ENCODE results near the gene CD302. TPM values are rescaled to one million over a fixed set of nuclear protein-coding genes. Genes with fewer than 3 reads are reported as not detected.

Gene CD302
- total and polyA plus RNA-seq, 2 donors (not counting 3 experiments of a cell fraction or from before 2014, with no cell fraction given), result 10.4 to 10.6 TPM

DNA sequence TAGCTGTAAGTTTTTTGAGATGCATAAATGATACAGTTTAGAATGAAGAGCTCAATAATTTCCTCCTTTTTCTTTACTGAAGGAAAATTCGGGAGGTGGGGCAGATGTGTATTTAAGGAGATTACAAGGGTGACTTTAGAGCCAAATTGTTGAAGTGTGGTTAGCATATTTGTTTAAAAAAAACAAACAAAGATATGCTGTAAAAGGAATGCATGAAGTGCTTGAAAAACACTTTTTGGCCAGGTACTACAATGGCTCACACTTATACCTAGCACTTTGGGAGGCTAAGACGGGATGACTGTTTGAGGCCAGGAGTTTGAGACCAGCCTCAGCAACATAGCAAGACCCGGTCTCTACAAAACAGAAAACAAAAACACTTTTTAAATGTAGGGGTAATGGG, 38.4 kb downstream of the CD302 start:
- H3K79me2 ChIP-seq (ENCODE audit: control insufficient read depth, insufficient read depth, low read length), result peaks cover 67% of the 10 kb centered on the region
- H2AFZ ChIP-seq (ENCODE audit: low read depth, low read length), result no peak overlapping the region
- no peaks in the 10 kb centered on the region for H3K27me3 ChIP-seq (ENCODE audit: control insufficient read depth in 2 of 2, insufficient read depth in 2 of 2, low read length in 2 of 2)
- H3K27ac ChIP-seq (ENCODE audit: insufficient read depth, low read depth, low read length), result no peak overlapping the region
- no peak overlapping the region for H3K9ac ChIP-seq (replicated peaks; ENCODE audit: extremely low read depth, insufficient read depth, low read length)
- TF ChIP-seq GATA2 (IDR thresholded peaks at IDR 0.05; ENCODE audit: insufficient read depth, insufficient read length, low read depth, low read length) (no peak), POLR2AphosphoS5 (IDR thresholded peaks at IDR 0.05; ENCODE audit: insufficient read depth, low read depth, low read length) (no peak), EZH2 (IDR thresholded peaks at IDR 0.05; ENCODE audit: borderline replicate concordance, low read depth, low read length, severe bottlenecking) (no peak), JUN (IDR thresholded peaks at IDR 0.05; ENCODE audit: borderline replicate concordance, insufficient read depth, insufficient read length, low read depth) (no peak), FOS (IDR thresholded peaks at IDR 0.05; ENCODE audit: borderline replicate concordance, insufficient read depth, low read length) (no peak), MYC (IDR thresholded peaks at IDR 0.05; ENCODE audit: low read depth, low read length) (no peak), POLR2A (IDR thresholded peaks at IDR 0.05; ENCODE audit: low read depth, low read length) (no peak)
- TF ChIP-seq, protein P1, sequence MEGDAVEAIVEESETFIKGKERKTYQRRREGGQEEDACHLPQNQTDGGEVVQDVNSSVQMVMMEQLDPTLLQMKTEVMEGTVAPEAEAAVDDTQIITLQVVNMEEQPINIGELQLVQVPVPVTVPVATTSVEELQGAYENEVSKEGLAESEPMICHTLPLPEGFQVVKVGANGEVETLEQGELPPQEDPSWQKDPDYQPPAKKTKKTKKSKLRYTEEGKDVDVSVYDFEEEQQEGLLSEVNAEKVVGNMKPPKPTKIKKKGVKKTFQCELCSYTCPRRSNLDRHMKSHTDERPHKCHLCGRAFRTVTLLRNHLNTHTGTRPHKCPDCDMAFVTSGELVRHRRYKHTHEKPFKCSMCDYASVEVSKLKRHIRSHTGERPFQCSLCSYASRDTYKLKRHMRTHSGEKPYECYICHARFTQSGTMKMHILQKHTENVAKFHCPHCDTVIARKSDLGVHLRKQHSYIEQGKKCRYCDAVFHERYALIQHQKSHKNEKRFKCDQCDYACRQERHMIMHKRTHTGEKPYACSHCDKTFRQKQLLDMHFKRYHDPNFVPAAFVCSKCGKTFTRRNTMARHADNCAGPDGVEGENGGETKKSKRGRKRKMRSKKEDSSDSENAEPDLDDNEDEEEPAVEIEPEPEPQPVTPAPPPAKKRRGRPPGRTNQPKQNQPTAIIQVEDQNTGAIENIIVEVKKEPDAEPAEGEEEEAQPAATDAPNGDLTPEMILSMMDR (IDR thresholded peaks at IDR 0.05; ENCODE audit: extremely low read depth in 1 of 2, insufficient read depth in 1 of 2, low read depth in 1 of 2, low read length in 2 of 2), result no peak
- TF ChIP-seq, protein P2, sequence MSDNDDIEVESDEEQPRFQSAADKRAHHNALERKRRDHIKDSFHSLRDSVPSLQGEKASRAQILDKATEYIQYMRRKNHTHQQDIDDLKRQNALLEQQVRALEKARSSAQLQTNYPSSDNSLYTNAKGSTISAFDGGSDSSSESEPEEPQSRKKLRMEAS (IDR thresholded peaks at IDR 0.05; ENCODE audit: insufficient read depth, insufficient read length), result no peak
- H3K4me1 ChIP-seq (ENCODE audit: control insufficient read depth, extremely low read depth, insufficient read depth, low read length), result peaks cover 14% of the 10 kb centered on the region
- H3K4me3 ChIP-seq (replicated peaks in 1 of 3; ENCODE audit: insufficient read depth in 1 of 3, low read depth in 1 of 3, low read length in 3 of 3), result no peak overlapping the region
- TSS peak; percentile 10 for BruUV-seq (replicated peaks)
- H3K9me1 ChIP-seq (replicated peaks; ENCODE audit: control insufficient read depth, extremely low read depth, insufficient read depth, low read length), result no peaks in the 10 kb centered on the region
- peaks cover 3% of the 10 kb centered on the region for H4K20me1 ChIP-seq (replicated peaks; ENCODE audit: control insufficient read depth, extremely low read depth, insufficient read depth, low read length)
- H3K4me2 ChIP-seq (ENCODE audit: insufficient read depth, low read length), result no peak overlapping the region
- peaks cover 7 to 35% of the 10 kb centered on the region in 2 experiments for H3K36me3 ChIP-seq (ENCODE audit: control insufficient read depth in 2 of 2, extremely low read depth in 1 of 2, insufficient read depth in 2 of 2, low read length in 2 of 2)
- ChIA-PET POLR2A (interaction anchor here (0.5 kb wide), 1 partner anchor 407 kb away, joined by 4 read pairs; no protein-coding TSS in a partner anchor), CTCF (interaction anchor here (0.6 to 1.8 kb wide), 4 partner anchors 10 to 208 kb away, joined by 4 to 6 read pairs (median 5); no protein-coding TSS in a partner anchor)
- no peak for FAIRE-seq
- H3K9me3 ChIP-seq (replicated peaks; ENCODE audit: control insufficient read depth, insufficient read depth, low read length), result no peaks in the 10 kb centered on the region
- intact Hi-C loops (cut with micrococcal nuclease) (no loop called here), dilution Hi-C loops (cut with MboI; ENCODE audit: extremely low pct_ligation_motif_present, low sequenced_read_pairs) (no loop called here)
- no peak for DNase-seq (ENCODE audit: low read depth, low spot score)

Data from endothelial cell of umbilical vein (primary cell).